HEK293T (cell line): ENCODE data around the gene MAP2K2.
A peak's percentile ranks its signal among the peaks of the same experiment; 100 is the strongest.

Source experiments
- CTCF ChIA-PET: fragments of 350-600 bp; formaldehyde crosslinking; extraction: SDS; loops from one replicate; lab custom pipeline; 2021; ENCODE audit warnings: antibody characterized with exemption, inconsistent platforms; lab: Yijun Ruan, JAX
- POLR2A ChIA-PET: fragments of 350-600 bp; formaldehyde crosslinking; extraction: SDS; loops from one replicate; lab custom pipeline; 2020; ENCODE audit warnings: antibody characterized with exemption, inconsistent platforms; lab: Yijun Ruan, JAX
- DNase-seq: peaks from one replicate; pipeline ENCODE4 v3.0.0; 2012; ENCODE audit warnings: mixed read lengths; ENCODE audit errors: extremely low spot score
- ARNT ChIP-seq: fragments of 450-650 bp; IDR thresholded peaks from 2 replicates; pipeline ENCODE4 v1.6.1; 2017; ENCODE audit warnings: mild to moderate bottlenecking
- BHLHE40 ChIP-seq: fragments of 450-650 bp; IDR thresholded peaks from 2 replicates; pipeline ENCODE4 v1.6.1; 2016; ENCODE audit warnings: mild to moderate bottlenecking, moderate library complexity, borderline replicate concordance
- CTBP1 ChIP-seq: fragments of 450-650 bp; IDR thresholded peaks from 2 replicates; pipeline ENCODE4 v1.6.1; 2016; ENCODE audit warnings: borderline replicate concordance
- ELF4 ChIP-seq: fragments of 450-650 bp; IDR thresholded peaks from 2 replicates; pipeline ENCODE4 v1.6.1; 2017; ENCODE audit warnings: antibody characterized with exemption
- FOXA1 ChIP-seq: fragments of 450-650 bp; IDR thresholded peaks from 2 replicates; pipeline ENCODE4 v1.6.1; 2016; ENCODE audit warnings: mild to moderate bottlenecking
- FOXK2 ChIP-seq: fragments of 450-650 bp; IDR thresholded peaks from 2 replicates; pipeline ENCODE4 v1.6.1; 2016; ENCODE audit warnings: mild to moderate bottlenecking
- FOXM1 ChIP-seq: fragments of 450-650 bp; IDR thresholded peaks from 2 replicates; pipeline ENCODE4 v1.6.1; 2017; ENCODE audit warnings: mild to moderate bottlenecking, borderline replicate concordance
- HDGF ChIP-seq: fragments of 450-650 bp; IDR thresholded peaks from 2 replicates; pipeline ENCODE4 v1.6.1; 2017; ENCODE audit warnings: antibody characterized with exemption, borderline replicate concordance
- L3MBTL2 ChIP-seq: fragments of 450-650 bp; conservative IDR thresholded peaks from 2 replicates; pipeline ENCODE4 v1.6.1; 2016; ENCODE audit warnings: mild to moderate bottlenecking
- LEF1 ChIP-seq: fragments of 450-650 bp; IDR thresholded peaks from 2 replicates; pipeline ENCODE4 v1.6.1; 2017; ENCODE audit warnings: mild to moderate bottlenecking, borderline replicate concordance
- NFRKB ChIP-seq: fragments of 450-650 bp; IDR thresholded peaks from 2 replicates; pipeline ENCODE4 v1.6.1; 2016; ENCODE audit warnings: mild to moderate bottlenecking, moderate library complexity
- PKNOX1 ChIP-seq: fragments of 450-650 bp; IDR thresholded peaks from 2 replicates; pipeline ENCODE4 v1.6.1; 2016
- SP1 ChIP-seq: fragments of 450-650 bp; IDR thresholded peaks from 2 replicates; pipeline ENCODE4 v1.6.1; 2017
- SUZ12 ChIP-seq: fragments of 450-650 bp; IDR thresholded peaks from 2 replicates; pipeline ENCODE4 v1.6.1; 2016; ENCODE audit warnings: mild to moderate bottlenecking
- TARDBP ChIP-seq: fragments of 450-650 bp; IDR thresholded peaks from 2 replicates; pipeline ENCODE4 v1.6.1; 2016
- ZNF384 ChIP-seq: fragments of 450-650 bp; IDR thresholded peaks from 2 replicates; pipeline ENCODE4 v1.6.1; 2016

The MAP2K2 gene

GRCh38 chr19:4087787-4088679 lies 35.9 kb downstream of the MAP2K2 start:
- CTCF ChIA-PET = no interaction called here
- TF ChIP-seq FOXA1 (no peak), FOXK2 (no peak), HDGF (no peak), BHLHE40 (no peak), SP1 (no peak), TARDBP (no peak), ARNT (no peak), ZNF384 (no peak), CTBP1 (no peak), LEF1 (no peak), NFRKB (no peak), ELF4 (no peak), L3MBTL2 (no peak), PKNOX1 (no peak), FOXM1 (no peak), SUZ12 (no peak)
- DNase-seq = no peak
- POLR2A ChIA-PET = interaction anchor here (1.5 kb wide), 1 partner anchor 10 kb away, joined by 4 read pairs; no protein-coding TSS in a partner anchor

- DNase-seq = no peak
- TF ChIP-seq FOXK2 (no peak), SUZ12 (no peak), PKNOX1 (no peak; the same call in none of the 2 replicates), FOXA1 (no peak), NFRKB (no peak), HDGF (no peak), ELF4 (no peak), L3MBTL2 (no peak), FOXM1 (no peak), BHLHE40 (no peak), ZNF384 (no peak)
- ChIA-PET POLR2A (interaction anchor here (1.5 kb wide), 1 partner anchor 11 kb away, joined by 4 read pairs; no protein-coding TSS in a partner anchor), CTCF (interaction anchor here (0.6 kb wide), 1 partner anchor 99 kb away, joined by 3 read pairs; no protein-coding TSS in a partner anchor)
These were observed 37.5 kb downstream of the MAP2K2 start for GRCh38 chr19:4086411-4086867.

- POLR2A ChIA-PET = no interaction called here
- no peak for DNase-seq
- TF ChIP-seq HDGF (no peak), ELF4 (no peak), CTBP1 (no peak), ARNT (no peak), BHLHE40 (no peak), TARDBP (no peak), FOXA1 (no peak), ZNF384 (no peak), LEF1 (no peak)
- CTCF ChIA-PET = no interaction called here
These were observed 39.4 kb downstream of the MAP2K2 start for GRCh38 chr19:4084547-4084877.

GRCh38 chr19:4083677-4084546 lies 40.0 kb downstream of the MAP2K2 start:
- DNase-seq = no peak
- CTCF ChIA-PET = no interaction called here
- POLR2A ChIA-PET = no interaction called here
- no peak for TF ChIP-seq SP1
- no peak for TF ChIP-seq SUZ12

- POLR2A ChIA-PET = interaction anchor here (1.0 kb wide), 1 partner anchor 97 kb away, joined by 3 read pairs; the partner anchor contains the start of gene EEF2
- no peak for DNase-seq
- CTCF ChIA-PET = no interaction called here
- TF ChIP-seq LEF1 (no peak), CTBP1 (no peak), ELF4 (no peak), FOXA1 (no peak), NFRKB (no peak), ARNT (no peak), HDGF (no peak), BHLHE40 (no peak), ZNF384 (no peak)
These were observed 41.8 kb downstream of the MAP2K2 start for GRCh38 chr19:4082172-4082571.

GRCh38 chr19:4081441-4082129 lies 42.3 kb downstream of the MAP2K2 start:
- DNase-seq = no peak
- TF ChIP-seq L3MBTL2 = no peak
- TF ChIP-seq CTBP1 = no peak
- no peak for TF ChIP-seq ARNT
- peak; percentile 69 for TF ChIP-seq PKNOX1
- CTCF ChIA-PET = interaction anchor here (0.6 kb wide), 1 partner anchor 58 kb away, joined by 3 read pairs; no protein-coding TSS in a partner anchor
- POLR2A ChIA-PET = interaction anchor here (1.0 kb wide), 1 partner anchor 96 kb away, joined by 3 read pairs; the partner anchor contains the start of gene EEF2
